ENCODE results near the gene SLC16A11.
"Not testable (repeated sequence)": the region's sequence is repeated elsewhere in the genome, so short reads cannot be mapped to it uniquely, and the experiment has no call there.

SLC16A11 gene

DNA sequence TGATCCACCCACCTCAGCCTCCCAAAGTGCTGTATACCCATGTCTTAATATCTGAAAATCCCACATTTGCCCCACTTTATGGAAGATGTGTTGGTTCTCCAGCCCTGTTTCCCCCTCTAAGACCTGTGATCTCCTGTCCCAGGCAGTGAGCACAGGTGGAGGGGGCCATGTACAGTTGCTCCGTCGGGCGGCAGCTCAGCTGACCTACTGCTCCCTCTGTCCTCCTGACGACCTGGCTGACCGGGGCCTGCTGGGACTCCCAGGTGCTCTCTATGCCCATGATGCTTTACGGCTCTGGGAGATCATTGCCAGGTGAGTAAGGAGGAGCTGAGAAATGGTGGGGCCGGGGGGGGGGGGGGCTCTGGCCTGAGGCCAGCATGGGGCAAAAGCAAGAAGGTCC is 38.2 kb downstream of the SLC16A11 start:
- no peak for DNase-seq (ENCODE audit: low read depth)

DNA sequence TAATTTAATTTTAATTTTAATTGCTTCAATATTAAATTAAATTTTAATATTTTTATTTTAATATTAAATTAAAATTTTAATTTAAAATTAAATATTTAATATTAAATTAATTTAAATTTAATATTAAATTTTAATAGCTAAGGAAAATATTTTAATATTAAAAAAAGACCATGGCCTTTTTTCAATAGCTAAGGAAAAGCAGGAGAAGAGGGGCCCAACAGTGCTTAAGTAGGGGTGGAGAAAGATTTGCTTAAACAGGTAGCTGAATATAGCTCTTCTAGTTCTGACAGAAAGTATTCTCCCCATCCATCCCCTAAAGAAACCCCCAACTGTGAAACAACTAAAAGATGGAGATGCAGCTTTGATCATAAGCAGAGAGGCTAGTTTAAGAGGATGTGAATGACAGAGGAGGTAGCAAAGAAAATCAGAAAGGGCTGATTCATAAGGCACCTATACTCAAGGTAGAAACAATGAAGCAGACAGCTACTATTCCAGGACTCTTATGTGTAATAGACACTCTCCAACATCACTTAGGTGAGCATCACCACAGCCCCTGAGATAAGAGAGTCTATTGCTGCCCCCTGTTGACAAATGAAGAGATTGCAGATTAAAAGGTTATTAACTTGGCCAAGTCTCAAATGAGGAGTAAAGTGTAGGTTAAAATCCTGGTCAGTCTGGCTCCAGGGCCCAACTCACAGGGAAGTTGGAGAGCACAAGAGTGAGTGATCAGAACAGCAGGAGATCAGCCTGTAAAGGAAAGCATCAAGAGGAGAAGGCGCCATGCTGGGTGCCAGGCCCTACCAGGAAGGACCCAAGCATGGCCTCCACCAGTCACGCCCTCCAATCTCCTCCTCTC is 39.3 kb downstream of the SLC16A11 start:
- no peak for DNase-seq (ENCODE audit: low read depth)

DNA sequence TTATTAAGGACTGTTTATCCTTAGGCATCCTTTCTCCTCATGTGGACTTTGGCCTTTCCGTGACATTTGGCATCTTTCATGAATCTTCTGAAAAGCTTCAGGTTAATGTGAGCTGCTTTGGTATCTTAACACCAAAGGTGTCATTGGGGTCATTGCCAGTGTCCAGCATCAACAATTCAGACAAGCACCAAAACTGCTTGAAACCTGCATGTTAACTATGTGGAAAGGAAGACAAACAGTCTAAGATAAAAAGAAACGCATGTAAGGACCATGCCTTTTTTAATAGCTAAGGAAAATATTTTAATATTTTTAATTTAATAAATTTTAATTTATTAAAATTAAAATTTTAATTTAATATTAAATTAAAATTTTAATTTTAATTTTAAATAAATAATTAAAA is 40.1 kb downstream of the SLC16A11 start:
- DNase-seq (ENCODE audit: low read depth) = no peak

DNA sequence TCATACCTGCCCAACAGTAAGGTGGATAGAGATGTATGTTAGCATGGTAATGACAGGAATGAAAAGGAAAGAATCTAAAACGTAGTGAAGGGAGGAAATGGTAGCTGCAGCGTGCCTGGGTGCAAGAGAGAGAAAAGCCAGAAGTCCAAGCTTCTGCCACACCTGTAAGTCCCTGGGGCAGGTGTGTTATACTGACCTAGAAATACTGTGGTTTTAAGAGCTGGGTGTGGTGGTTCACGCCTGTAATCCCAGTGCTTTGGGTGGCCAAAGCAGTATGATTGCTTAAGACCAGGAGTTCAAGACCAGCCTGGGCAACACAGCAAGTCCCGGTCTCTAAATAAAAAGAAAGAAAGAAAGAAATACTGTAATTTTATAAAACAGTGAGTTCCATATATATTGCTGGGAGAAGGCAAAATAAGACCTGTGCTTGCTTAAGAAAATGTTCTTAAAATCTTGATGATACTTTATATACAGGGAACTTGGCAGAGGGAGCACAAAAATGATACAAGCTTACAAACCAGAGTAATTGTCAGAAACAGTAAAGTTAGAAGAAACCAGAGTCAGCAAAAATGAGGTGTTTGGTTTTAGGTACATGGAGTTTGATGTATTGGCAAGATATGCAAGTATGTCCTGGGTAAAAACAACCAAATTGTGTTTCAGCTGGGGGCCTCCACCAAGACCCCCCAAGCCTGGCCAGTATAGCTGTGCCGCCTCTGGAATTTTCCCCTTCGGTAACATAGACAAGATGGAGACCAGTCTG is 41.4 kb downstream of the SLC16A11 start:
- no peak for DNase-seq (ENCODE audit: low read depth)

DNA sequence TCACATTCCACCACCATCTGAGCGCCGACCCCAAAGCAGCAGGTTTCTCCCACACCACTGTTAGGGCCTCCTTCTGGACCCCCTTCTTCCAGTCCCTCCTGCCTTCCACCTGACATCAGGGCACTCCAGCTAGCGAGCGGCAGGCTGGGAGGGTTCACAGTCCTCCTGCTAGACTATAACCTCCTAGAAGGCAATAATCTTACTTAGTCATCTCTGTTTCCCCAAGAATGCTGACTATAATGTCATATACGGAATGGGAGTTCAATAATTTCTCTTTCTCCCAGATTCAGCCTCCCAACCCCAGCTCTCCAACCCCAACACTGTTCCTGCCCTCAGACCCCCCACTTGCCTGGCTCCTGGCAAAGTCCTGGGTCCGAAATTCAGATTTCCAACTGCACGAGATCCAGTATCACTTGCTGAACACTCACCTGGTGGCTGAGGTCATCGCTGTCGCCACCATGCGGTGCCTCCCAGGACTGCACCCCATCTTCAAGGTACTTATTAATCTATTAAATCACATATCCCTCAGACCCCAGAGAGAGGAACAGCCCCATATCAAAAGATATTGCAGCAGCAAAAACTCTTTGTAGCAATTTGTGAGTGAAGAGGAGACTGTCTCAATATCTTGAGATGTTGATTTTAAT is 42.5 kb downstream of the SLC16A11 start:
- no peak for DNase-seq (ENCODE audit: low read depth)

DNA sequence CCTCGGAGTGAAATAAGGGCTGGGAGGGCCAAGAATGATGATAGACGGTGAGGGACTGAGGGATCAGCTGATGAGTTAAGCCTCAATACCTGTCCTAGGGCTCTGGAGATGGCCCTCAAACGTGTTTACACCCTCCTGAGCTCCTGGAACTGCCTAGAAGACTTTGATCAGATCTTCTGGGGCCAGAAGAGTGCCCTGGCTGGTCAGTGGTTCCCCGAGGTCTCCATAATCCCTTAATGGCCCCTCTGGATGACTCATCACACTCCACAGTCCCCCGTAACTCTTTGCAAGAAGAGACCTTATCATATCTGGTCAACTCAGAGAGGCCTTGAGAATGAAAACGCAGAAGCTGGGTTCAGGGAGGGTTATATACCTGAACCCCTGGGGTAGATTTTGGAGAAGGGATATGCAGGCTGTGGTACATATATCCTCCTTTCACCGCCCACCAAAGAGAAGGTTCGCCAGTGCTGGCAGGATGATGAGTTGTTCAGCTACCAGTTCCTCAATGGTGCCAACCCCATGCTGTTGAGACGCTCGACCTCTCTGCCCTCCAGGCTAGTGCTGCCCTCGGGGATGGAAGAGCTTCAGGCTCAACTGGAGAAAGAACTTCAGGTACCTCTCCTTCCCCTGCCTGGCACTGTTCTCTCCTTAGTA is 44.9 kb downstream of the SLC16A11 start:
- no peak for DNase-seq (ENCODE audit: low read depth)

DNA sequence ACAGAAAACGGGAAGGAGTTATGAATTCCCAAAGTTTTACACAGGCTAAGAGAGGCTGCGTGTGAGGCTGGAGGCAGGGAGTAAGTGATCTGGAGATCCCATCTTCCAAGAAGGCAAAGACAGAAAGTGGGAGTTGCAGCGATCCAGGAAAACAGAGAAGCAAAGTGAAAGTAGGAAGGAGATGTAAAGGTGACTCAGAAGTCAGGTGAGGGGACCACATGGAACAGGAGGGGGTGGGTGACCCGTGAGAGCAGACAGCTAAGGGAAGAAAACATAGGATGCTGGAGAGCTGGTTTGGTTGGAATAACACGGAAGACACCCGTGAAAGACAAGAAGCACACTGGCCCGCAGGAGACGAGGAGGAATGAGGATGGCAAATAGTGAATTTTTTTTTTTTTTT is 46.7 kb downstream of the SLC16A11 start:
- no peak for DNase-seq (ENCODE audit: low read depth)

DNA sequence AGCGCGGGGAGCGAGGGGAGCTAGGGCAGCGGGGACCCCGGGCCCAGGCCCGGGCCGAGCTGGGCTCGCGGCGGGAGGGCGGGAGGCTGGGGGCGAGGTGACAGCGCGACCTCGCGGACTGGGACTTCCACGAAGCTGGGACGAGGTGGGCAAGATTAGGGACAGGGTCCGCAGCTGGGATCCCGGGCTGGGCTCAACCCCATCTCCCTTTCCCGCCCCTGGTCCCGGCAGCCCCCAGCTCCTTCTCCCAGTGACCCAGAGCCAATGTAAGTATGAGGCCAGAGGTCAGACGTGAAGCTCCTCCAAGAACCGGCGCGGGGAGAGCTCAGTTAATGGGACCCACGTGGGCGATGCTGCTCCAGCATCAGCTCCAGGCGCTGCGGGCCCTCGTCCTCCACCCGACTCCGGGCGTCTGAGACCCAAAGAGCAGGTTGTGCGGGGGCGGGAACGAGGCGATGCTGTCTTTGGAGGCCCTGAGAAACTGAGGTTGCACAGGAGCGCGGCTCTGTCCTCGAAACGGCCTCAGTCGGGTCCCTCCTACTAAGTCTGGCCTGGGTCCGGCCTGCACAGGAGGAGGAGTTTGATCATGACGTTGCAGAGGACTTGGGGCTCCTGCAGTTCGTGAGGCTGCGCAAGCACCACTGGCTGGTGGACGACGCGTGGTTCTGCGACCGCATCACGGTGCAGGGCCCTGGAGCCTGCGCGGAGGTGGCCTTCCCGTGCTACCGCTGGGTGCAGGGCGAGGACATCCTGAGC is 47.5 kb downstream of the SLC16A11 start:
- DNase-seq (ENCODE audit: low read depth) = no peak

DNA sequence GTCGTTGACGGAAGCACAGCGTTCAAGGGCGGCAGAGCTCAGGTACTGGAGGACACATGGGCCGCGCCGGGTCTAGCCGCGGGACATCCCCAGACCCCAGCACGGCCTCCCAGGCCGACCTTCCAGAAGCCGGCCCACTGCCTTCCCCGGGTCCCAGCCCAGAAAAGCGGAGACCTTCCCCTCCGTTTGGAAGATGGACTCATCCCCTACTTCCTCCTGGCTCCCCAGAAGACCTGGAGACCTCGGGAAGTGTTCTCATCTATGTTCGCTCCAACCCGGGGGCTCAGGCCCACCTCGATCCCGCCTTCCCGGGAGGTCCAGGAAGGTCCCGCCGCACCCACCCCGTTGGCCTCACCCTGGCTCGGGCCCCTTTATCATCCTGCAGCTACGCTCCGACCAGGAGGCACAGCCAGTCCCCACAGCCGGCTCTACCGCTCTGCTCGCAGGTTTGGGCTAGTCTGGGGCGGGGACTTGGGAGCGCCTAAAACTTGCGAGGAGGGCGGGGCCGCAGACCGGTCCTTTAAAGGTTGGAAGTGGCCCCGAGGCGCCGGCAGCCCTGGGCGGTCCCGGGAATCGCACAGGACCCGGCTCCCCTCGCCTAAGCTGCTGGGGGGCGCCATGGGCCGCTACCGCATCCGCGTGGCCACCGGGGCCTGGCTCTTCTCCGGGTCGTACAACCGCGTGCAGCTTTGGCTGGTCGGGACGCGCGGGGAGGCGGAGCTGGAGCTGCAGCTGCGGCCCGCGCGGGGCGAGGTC is 48.2 kb downstream of the SLC16A11 start, which contains the start of gene ALOX12:
Gene ALOX12 (plus strand): TSS at position 550 of the 756 bp plus-strand sequence. CDS start 69 bp downstream, at position 619.
- DNase-seq (ENCODE audit: low read depth) = no peak

DNA sequence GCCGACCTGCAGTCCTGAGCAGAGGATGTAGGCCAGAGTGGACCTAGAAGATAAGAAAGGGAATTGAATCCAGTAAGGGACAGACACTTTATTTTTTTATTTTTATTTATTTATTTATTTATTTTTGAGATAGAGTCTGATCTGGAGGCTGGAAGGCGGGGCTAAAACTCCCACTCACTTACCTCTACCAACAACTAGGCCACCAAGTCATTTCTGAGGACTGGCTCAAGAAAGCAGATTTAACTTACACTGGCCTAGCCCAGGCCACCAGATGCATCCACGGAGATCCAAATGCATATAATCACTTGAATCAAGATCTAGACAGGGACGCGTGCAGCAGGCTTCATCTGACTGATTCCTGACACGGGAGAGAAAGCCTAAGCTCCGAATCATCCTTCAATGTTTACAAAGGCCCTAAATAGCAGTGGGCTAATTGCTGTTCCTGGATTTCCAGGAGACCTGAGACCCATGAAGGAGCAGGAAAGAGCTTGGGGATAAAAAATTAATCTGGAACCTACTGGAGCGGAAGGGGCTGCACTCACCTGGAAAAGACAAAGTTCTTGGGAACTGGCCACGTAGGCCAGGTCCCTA is 49.1 kb downstream of the SLC16A11 start:
- no peak for DNase-seq (ENCODE audit: low read depth)

DNA sequence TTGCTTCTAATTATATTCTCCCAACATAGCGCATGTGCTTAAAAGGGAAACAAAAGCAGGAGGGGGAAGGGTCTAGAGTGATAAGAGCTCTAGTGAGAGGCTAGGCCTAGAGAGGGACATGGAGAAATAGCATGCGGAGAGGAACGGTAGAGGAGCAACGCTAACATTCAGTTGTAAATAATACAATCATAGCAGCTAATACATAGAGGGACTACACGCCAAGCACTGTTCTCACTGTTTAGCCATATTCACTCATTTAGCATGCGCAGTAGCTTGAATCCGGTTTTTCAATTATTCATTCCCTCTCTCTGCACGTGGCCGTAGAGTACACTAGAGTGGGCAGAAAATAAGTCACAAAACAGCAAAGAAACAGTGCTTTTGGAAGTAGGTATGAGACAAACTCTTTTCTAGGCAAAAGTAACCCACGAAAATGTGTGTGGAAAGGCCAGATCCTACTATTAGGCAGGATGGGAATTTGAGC is 49.7 kb downstream of the SLC16A11 start:
- DNase-seq (ENCODE audit: low read depth) = no peak

DNA sequence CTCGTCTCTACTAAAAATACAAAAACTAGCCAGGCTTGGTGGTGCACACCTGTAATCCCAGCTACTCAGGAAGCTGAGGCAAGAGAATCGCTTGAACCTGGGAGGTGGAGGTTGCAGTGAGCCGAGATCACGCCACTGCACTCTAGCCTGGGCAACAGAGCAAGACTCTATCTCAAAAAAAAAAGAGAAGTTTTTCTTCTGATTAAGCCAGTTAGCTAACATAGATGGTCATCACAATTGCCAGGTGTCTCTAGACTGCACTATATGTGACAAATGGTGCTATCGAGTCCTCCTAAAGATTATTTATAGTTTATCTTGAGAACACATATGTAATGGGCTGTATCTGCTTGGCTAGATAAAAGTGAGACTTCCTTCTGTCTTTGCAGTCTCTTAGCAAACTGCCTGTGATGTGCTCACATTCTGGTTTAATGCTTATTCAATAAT is 50.3 kb downstream of the SLC16A11 start:
- not testable (repeated sequence) for DNase-seq (ENCODE audit: low read depth)
